GM23338 (cell line): Measurements from ENCODE around the gene TEKT5. TPM values are rescaled to one million over a fixed set of nuclear protein-coding genes. Genes with fewer than 3 reads are reported as not detected.

Experiments used
- ATAC-seq: fragments of 200-7000 bp; cut with Tn5 transposase; 3 replicates; pipeline ENCODE4 v1.9.1; 2020
- DNase-seq: peaks from one replicate; pipeline ENCODE4 v3.0.0-alpha.2; 2015; ENCODE audit warnings: low spot score
- H2AFZ ChIP-seq: fragments of 200-600 bp; sonication (generic); 2 replicates; pipeline ENCODE4 v1.8.0; 2016; ENCODE audit warnings: antibody characterized with exemption, mild to moderate bottlenecking, moderate library complexity
- H3F3A ChIP-seq: fragments of 200-600 bp; sonication (generic); replicated peaks from 2 replicates; pipeline ENCODE4 v1.8.0; 2017; ENCODE audit warnings: antibody characterized with exemption, mixed run types, low read depth
- H3K27ac ChIP-seq: fragments of 200-600 bp; sonication (generic); 2 replicates; pipeline ENCODE4 v1.6.1; 2016; ENCODE audit warnings: low read depth
- H3K27me3 ChIP-seq: fragments of 200-600 bp; sonication (generic); 2 replicates; pipeline ENCODE4 v1.8.0; 2016; ENCODE audit warnings: mild to moderate bottlenecking, mixed run types, moderate library complexity; ENCODE audit not compliant: insufficient read depth
- H3K36me3 ChIP-seq: fragments of 200-600 bp; sonication (generic); 2 replicates; pipeline ENCODE4 v1.8.0; 2016; ENCODE audit warnings: mild to moderate bottlenecking; ENCODE audit not compliant: insufficient read depth
- H3K4me1 ChIP-seq: fragments of 200-600 bp; sonication (generic); 2 replicates; pipeline ENCODE4 v1.8.0; 2016; ENCODE audit warnings: mild to moderate bottlenecking, moderate library complexity; ENCODE audit not compliant: insufficient read depth
- H3K4me2 ChIP-seq: fragments of 200-600 bp; sonication (generic); 2 replicates; pipeline ENCODE4 v1.7.1; 2017; ENCODE audit warnings: mixed run types
- H3K4me3 ChIP-seq: fragments of 200-600 bp; sonication (generic); 2 replicates; pipeline ENCODE4 v1.6.1; 2016; ENCODE audit warnings: mixed run types
- H3K79me2 ChIP-seq: fragments of 200-600 bp; sonication (generic); replicated peaks from 2 replicates; pipeline ENCODE4 v1.8.0; 2017; ENCODE audit warnings: mild to moderate bottlenecking; ENCODE audit not compliant: insufficient read depth
- H3K9me2 ChIP-seq: fragments of 200-600 bp; sonication (generic); 2 replicates; pipeline ENCODE4 v1.8.0; 2017; ENCODE audit not compliant: insufficient read depth
- H4K20me1 ChIP-seq: fragments of 200-600 bp; sonication (generic); replicated peaks from 2 replicates; pipeline ENCODE4 v1.8.0; 2017; ENCODE audit warnings: mild to moderate bottlenecking; ENCODE audit not compliant: insufficient read depth
- H3K27ac Mint-ChIP-seq: 2 replicates; pipeline ENCODE4 v1.8.0; 2020; ENCODE audit warnings: inconsistent platforms, mild to moderate bottlenecking, moderate library complexity, mixed read lengths
- H3K27me3 Mint-ChIP-seq: 3 replicates; pipeline ENCODE4 v1.8.0; 2022; ENCODE audit warnings: low read depth, mild to moderate bottlenecking, moderate library complexity, mixed read lengths, inconsistent platforms; ENCODE audit not compliant: insufficient read depth, poor library complexity
- H3K36me3 Mint-ChIP-seq: 3 replicates; pipeline ENCODE4 v1.8.0; 2021; ENCODE audit warnings: low read depth, mild to moderate bottlenecking, inconsistent platforms, moderate library complexity, mixed read lengths
- H3K4me1 Mint-ChIP-seq: 3 replicates; pipeline ENCODE4 v1.8.0; 2020; ENCODE audit warnings: mild to moderate bottlenecking, inconsistent platforms, mixed read lengths
- H3K4me3 Mint-ChIP-seq: 3 replicates; pipeline ENCODE4 v1.8.0; 2021; ENCODE audit warnings: moderate library complexity, mild to moderate bottlenecking, inconsistent platforms, mixed read lengths
- H3K9me3 Mint-ChIP-seq: 3 replicates; pipeline ENCODE4 v1.8.0; 2020; ENCODE audit warnings: moderate library complexity, mild to moderate bottlenecking, inconsistent platforms, mixed read lengths
- CREB1 ChIP-seq: fragments of 250-450 bp; sonication (Bioruptor Pico); IDR thresholded peaks from 2 replicates; pipeline ENCODE4 v1.5.0; 2020; ENCODE audit warnings: low read depth, mild to moderate bottlenecking, moderate library complexity
- EZH2 ChIP-seq: fragments of 200-600 bp; sonication (generic); IDR thresholded peaks from one replicate; pipeline ENCODE4 v1.8.0; 2017; ENCODE audit warnings: antibody characterized with exemption, mild to moderate bottlenecking, low read depth; ENCODE audit not compliant: unreplicated experiment
- EZH2phosphoT487 ChIP-seq: fragments of 200-600 bp; sonication (generic); IDR thresholded peaks from one replicate; pipeline ENCODE4 v1.8.1; 2018; ENCODE audit warnings: antibody characterized with exemption; ENCODE audit not compliant: unreplicated experiment
- JUNB ChIP-seq: IDR thresholded peaks from one replicate; pipeline ENCODE4 v1.6.1; 2016; ENCODE audit warnings: antibody characterized with exemption; ENCODE audit not compliant: unreplicated experiment
- NANOG ChIP-seq: IDR thresholded peaks from 2 replicates; pipeline ENCODE4 v1.6.1; 2016; ENCODE audit warnings: antibody characterized with exemption, borderline replicate concordance
- POLR2AphosphoS5 ChIP-seq: IDR thresholded peaks from 2 replicates; pipeline ENCODE4 v1.6.1; 2016; ENCODE audit warnings: antibody characterized with exemption, low read depth
- STAT1 ChIP-seq: IDR thresholded peaks from one replicate; pipeline ENCODE4 v1.6.1; 2016; ENCODE audit warnings: antibody characterized with exemption; ENCODE audit not compliant: unreplicated experiment
- ZNF114 ChIP-seq: fragments of 250-450 bp; sonication (Bioruptor Pico); IDR thresholded peaks from 2 replicates; pipeline ENCODE4 v1.5.0; 2020; ENCODE audit warnings: mild to moderate bottlenecking, moderate library complexity
- ZNF331 ChIP-seq: fragments of 250-450 bp; sonication (Bioruptor Pico); IDR thresholded peaks from 2 replicates; pipeline ENCODE4 v1.5.0; 2020; ENCODE audit warnings: low read depth, mild to moderate bottlenecking, moderate library complexity
- polyA plus RNA-seq: library from polyadenylated mRNA; unstranded; fragments of >200 nt; fragmentation: Nextera tagmentation; extraction: Ambion mirVana; gene quantifications from 2 replicates; pipeline ENCODE4 v1.2.1, GENCODE V29; 2016
- total RNA-seq: library from RNA; depleted of rRNA; stranded (reverse); fragments of >200 nt; shearing (Covaris generic); gene quantifications from 2 replicates; pipeline ENCODE4 v1.2.3, GENCODE V29; 2014
- TF ChIP-seq, protein P1 (sequence below): IDR thresholded peaks from one replicate; pipeline ENCODE4 v1.6.1; 2018; ENCODE audit warnings: antibody characterized with exemption; ENCODE audit not compliant: unreplicated experiment
- TF ChIP-seq, protein P2 (sequence below): fragments of 250-450 bp; sonication (Bioruptor Pico); IDR thresholded peaks from 2 replicates; pipeline ENCODE4 v1.5.0; 2020; ENCODE audit warnings: mild to moderate bottlenecking, moderate library complexity
- TF ChIP-seq, protein P3 (sequence below), 2 experiments: fragments of 200-600 bp in 1 of 2; sonication (generic) in 1 of 2; conservative IDR thresholded peaks; 2 replicates each; pipeline versions ENCODE4 v1.5.1 to v1.6.1; 2016 to 2017; ENCODE audit warnings: antibody characterized with exemption in 2 of 2, low read depth in 2 of 2, mild to moderate bottlenecking in 2 of 2, moderate library complexity in 1 of 2
- TF ChIP-seq, protein P4 (sequence below): IDR thresholded peaks from 2 replicates; pipeline ENCODE4 v1.6.1; 2016; ENCODE audit warnings: antibody characterized with exemption

TEKT5 gene
- total and polyA plus RNA-seq, 2 experiments from 2014 or later, result 0.52 TPM; not detected in 1

DNA sequence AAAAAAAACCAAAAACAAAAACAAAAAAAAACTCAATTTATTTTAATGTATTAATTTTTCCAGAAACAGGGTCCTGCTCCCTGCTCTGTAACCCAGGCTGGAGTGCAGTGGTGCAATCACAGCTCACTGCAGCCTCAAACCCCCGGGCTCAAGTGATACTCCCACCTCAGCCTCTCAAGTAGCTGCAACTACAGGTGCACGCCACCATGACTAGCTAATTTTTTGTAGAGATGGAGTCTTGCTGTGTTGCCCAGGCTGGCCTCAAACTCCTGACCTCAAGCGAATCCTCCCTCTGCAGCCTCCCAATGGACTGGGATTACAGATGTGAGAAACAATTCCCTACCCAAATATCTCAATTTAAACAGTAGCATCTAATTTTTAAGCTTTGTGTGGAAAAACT lies 89.1 kb downstream of the TEKT5 start:
- Histone ChIP-seq H3K36me3 (no peaks in the 10 kb centered on the region), H3K79me2 (no peaks in the 10 kb centered on the region), H3K27me3 (no peaks in the 10 kb centered on the region), H3K9me2 (no peaks in the 10 kb centered on the region), H4K20me1 (no peaks in the 10 kb centered on the region), H3K4me1 (no peaks in the 10 kb centered on the region), H3F3A (no peaks in the 10 kb centered on the region), H2AFZ (no peak overlapping the region), H3K4me2 (no peak overlapping the region), H3K27ac (no peak overlapping the region), H3K4me3 (no peak overlapping the region)
- H3K27ac Mint-ChIP-seq, result no peak overlapping the region
- ATAC-seq (no peak), DNase-seq (no peak)
- no peak overlapping the region for H3K4me3 Mint-ChIP-seq
- no peaks in the 10 kb centered on the region for H3K36me3 Mint-ChIP-seq
- TF ChIP-seq, protein P1, sequence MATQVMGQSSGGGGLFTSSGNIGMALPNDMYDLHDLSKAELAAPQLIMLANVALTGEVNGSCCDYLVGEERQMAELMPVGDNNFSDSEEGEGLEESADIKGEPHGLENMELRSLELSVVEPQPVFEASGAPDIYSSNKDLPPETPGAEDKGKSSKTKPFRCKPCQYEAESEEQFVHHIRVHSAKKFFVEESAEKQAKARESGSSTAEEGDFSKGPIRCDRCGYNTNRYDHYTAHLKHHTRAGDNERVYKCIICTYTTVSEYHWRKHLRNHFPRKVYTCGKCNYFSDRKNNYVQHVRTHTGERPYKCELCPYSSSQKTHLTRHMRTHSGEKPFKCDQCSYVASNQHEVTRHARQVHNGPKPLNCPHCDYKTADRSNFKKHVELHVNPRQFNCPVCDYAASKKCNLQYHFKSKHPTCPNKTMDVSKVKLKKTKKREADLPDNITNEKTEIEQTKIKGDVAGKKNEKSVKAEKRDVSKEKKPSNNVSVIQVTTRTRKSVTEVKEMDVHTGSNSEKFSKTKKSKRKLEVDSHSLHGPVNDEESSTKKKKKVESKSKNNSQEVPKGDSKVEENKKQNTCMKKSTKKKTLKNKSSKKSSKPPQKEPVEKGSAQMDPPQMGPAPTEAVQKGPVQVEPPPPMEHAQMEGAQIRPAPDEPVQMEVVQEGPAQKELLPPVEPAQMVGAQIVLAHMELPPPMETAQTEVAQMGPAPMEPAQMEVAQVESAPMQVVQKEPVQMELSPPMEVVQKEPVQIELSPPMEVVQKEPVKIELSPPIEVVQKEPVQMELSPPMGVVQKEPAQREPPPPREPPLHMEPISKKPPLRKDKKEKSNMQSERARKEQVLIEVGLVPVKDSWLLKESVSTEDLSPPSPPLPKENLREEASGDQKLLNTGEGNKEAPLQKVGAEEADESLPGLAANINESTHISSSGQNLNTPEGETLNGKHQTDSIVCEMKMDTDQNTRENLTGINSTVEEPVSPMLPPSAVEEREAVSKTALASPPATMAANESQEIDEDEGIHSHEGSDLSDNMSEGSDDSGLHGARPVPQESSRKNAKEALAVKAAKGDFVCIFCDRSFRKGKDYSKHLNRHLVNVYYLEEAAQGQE, result no peak
- TF ChIP-seq, protein P2, sequence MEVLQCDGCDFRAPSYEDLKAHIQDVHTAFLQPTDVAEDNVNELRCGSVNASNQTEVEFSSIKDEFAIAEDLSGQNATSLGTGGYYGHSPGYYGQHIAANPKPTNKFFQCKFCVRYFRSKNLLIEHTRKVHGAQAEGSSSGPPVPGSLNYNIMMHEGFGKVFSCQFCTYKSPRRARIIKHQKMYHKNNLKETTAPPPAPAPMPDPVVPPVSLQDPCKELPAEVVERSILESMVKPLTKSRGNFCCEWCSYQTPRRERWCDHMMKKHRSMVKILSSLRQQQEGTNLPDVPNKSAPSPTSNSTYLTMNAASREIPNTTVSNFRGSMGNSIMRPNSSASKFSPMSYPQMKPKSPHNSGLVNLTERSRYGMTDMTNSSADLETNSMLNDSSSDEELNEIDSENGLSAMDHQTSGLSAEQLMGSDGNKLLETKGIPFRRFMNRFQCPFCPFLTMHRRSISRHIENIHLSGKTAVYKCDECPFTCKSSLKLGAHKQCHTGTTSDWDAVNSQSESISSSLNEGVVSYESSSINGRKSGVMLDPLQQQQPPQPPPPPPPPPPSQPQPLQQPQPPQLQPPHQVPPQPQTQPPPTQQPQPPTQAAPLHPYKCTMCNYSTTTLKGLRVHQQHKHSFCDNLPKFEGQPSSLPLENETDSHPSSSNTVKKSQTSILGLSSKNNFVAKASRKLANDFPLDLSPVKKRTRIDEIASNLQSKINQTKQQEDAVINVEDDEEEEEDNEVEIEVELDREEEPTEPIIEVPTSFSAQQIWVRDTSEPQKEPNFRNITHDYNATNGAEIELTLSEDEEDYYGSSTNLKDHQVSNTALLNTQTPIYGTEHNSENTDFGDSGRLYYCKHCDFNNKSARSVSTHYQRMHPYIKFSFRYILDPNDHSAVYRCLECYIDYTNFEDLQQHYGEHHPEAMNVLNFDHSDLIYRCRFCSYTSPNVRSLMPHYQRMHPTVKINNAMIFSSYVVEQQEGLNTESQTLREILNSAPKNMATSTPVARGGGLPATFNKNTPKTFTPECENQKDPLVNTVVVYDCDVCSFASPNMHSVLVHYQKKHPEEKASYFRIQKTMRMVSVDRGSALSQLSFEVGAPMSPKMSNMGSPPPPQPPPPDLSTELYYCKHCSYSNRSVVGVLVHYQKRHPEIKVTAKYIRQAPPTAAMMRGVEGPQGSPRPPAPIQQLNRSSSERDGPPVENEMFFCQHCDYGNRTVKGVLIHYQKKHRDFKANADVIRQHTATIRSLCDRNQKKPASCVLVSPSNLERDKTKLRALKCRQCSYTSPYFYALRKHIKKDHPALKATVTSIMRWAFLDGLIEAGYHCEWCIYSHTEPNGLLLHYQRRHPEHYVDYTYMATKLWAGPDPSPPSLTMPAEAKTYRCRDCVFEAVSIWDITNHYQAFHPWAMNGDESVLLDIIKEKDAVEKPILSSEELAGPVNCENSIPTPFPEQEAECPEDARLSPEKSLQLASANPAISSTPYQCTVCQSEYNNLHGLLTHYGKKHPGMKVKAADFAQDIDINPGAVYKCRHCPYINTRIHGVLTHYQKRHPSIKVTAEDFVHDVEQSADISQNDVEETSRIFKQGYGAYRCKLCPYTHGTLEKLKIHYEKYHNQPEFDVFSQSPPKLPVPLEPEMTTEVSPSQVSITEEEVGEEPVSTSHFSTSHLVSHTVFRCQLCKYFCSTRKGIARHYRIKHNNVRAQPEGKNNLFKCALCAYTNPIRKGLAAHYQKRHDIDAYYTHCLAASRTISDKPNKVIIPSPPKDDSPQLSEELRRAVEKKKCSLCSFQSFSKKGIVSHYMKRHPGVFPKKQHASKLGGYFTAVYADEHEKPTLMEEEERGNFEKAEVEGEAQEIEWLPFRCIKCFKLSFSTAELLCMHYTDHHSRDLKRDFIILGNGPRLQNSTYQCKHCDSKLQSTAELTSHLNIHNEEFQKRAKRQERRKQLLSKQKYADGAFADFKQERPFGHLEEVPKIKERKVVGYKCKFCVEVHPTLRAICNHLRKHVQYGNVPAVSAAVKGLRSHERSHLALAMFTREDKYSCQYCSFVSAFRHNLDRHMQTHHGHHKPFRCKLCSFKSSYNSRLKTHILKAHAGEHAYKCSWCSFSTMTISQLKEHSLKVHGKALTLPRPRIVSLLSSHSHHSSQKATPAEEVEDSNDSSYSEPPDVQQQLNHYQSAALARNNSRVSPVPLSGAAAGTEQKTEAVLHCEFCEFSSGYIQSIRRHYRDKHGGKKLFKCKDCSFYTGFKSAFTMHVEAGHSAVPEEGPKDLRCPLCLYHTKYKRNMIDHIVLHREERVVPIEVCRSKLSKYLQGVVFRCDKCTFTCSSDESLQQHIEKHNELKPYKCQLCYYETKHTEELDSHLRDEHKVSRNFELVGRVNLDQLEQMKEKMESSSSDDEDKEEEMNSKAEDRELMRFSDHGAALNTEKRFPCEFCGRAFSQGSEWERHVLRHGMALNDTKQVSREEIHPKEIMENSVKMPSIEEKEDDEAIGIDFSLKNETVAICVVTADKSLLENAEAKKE, result no peak
- TF ChIP-seq ZNF331 (CRISPR knock-in tag) (no peak), JUNB (no peak), ZNF114 (CRISPR knock-in tag) (no peak), NANOG (no peak), CREB1 (CRISPR knock-in tag) (no peak), POLR2AphosphoS5 (no peak), EZH2 (no peak), EZH2phosphoT487 (no peak), STAT1 (no peak)
- TF ChIP-seq, protein P3, sequence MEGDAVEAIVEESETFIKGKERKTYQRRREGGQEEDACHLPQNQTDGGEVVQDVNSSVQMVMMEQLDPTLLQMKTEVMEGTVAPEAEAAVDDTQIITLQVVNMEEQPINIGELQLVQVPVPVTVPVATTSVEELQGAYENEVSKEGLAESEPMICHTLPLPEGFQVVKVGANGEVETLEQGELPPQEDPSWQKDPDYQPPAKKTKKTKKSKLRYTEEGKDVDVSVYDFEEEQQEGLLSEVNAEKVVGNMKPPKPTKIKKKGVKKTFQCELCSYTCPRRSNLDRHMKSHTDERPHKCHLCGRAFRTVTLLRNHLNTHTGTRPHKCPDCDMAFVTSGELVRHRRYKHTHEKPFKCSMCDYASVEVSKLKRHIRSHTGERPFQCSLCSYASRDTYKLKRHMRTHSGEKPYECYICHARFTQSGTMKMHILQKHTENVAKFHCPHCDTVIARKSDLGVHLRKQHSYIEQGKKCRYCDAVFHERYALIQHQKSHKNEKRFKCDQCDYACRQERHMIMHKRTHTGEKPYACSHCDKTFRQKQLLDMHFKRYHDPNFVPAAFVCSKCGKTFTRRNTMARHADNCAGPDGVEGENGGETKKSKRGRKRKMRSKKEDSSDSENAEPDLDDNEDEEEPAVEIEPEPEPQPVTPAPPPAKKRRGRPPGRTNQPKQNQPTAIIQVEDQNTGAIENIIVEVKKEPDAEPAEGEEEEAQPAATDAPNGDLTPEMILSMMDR (conservative IDR thresholded peaks at IDR 0.05; ENCODE audit: low read depth in 2 of 2), result no peak
- TF ChIP-seq, protein P4, sequence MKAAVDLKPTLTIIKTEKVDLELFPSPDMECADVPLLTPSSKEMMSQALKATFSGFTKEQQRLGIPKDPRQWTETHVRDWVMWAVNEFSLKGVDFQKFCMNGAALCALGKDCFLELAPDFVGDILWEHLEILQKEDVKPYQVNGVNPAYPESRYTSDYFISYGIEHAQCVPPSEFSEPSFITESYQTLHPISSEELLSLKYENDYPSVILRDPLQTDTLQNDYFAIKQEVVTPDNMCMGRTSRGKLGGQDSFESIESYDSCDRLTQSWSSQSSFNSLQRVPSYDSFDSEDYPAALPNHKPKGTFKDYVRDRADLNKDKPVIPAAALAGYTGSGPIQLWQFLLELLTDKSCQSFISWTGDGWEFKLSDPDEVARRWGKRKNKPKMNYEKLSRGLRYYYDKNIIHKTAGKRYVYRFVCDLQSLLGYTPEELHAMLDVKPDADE, result no peak
- H3K9me3 Mint-ChIP-seq, result no peaks in the 10 kb centered on the region; the same call in 2 of the 3 replicates
- peaks cover 10% of the 10 kb centered on the region for H3K4me1 Mint-ChIP-seq
- H3K27me3 Mint-ChIP-seq, result no peaks in the 10 kb centered on the region
